Parathyroid adenoma (tissue), 2 donors: ENCODE measurements around the gene C8A.

Experiments
- H2AFZ ChIP-seq: fragments of 300-600 bp; sonication (generic); one replicate; pipeline ENCODE4 v1.7.0; 2017; ENCODE audit warnings: antibody characterized with exemption, mild to moderate bottlenecking
- H3K27ac ChIP-seq: fragments of 300-600 bp; sonication (generic); one replicate; pipeline ENCODE4 v1.7.0; 2017
- H3K27me3 ChIP-seq: fragments of 300-600 bp; sonication (generic); one replicate; pipeline ENCODE4 v1.7.0; 2017; ENCODE audit warnings: low read length; ENCODE audit not compliant: control insufficient read depth, insufficient read depth
- H3K36me3 ChIP-seq: fragments of 300-600 bp; sonication (generic); one replicate; pipeline ENCODE4 v1.7.0; 2017; ENCODE audit warnings: low read length; ENCODE audit not compliant: control insufficient read depth, insufficient read depth
- H3K4me1 ChIP-seq: fragments of 300-600 bp; sonication (generic); one replicate; pipeline ENCODE4 v1.7.0; 2017; ENCODE audit warnings: control low read depth
- H3K4me2 ChIP-seq: fragments of 300-600 bp; sonication (generic); one replicate; pipeline ENCODE4 v1.7.0; 2017; ENCODE audit warnings: low read length
- H3K4me3 ChIP-seq: fragments of 300-600 bp; sonication (generic); one replicate; pipeline ENCODE4 v1.7.0; 2017; ENCODE audit warnings: low read depth, low read length
- H3K79me2 ChIP-seq: fragments of 300-600 bp; sonication (generic); one replicate; pipeline ENCODE4 v1.7.0; 2017; ENCODE audit warnings: control low read depth
- H3K9ac ChIP-seq: fragments of 300-600 bp; sonication (generic); one replicate; pipeline ENCODE4 v1.7.0; 2017; ENCODE audit warnings: mild to moderate bottlenecking
- H3K9me3 ChIP-seq: fragments of 300-600 bp; sonication (generic); one replicate; pipeline ENCODE4 v1.7.0; 2017; ENCODE audit warnings: low read length; ENCODE audit not compliant: control insufficient read depth
- TF ChIP-seq, protein P1 (sequence below): fragments of 300-600 bp; sonication (generic); IDR thresholded peaks from one replicate; pipeline ENCODE4 v1.7.0; 2017; ENCODE audit warnings: antibody characterized with exemption, mild to moderate bottlenecking
- donor health status: primary hyperparathyroidism.

C8A gene

DNA sequence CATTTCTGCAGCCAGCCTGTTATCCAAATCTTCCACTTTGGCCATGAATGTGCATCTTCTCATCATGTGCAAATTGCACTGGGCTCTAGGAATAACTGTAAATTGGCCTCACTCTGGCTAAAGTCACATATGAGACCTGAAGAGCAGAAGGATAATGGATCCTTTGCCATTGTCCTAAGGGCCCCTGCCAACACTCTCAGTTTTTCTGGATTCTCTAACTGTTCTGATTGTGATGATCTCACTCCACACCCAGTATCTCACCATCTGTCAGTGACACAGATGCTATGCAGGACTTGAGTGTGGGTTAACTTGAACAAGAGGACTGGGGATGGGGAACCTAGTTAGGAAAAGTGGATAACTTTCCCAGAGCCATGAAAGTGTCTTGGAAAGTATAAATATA is 26.9 kb upstream of the C8A start:
- H3K4me1 ChIP-seq = no peaks in the 10 kb centered on the region
- H3K9ac ChIP-seq = no peak overlapping the region
- H3K79me2 ChIP-seq = no peaks in the 10 kb centered on the region
- no peak overlapping the region for H3K27ac ChIP-seq
- no peaks in the 10 kb centered on the region for H3K27me3 ChIP-seq
- TF ChIP-seq, protein P1, sequence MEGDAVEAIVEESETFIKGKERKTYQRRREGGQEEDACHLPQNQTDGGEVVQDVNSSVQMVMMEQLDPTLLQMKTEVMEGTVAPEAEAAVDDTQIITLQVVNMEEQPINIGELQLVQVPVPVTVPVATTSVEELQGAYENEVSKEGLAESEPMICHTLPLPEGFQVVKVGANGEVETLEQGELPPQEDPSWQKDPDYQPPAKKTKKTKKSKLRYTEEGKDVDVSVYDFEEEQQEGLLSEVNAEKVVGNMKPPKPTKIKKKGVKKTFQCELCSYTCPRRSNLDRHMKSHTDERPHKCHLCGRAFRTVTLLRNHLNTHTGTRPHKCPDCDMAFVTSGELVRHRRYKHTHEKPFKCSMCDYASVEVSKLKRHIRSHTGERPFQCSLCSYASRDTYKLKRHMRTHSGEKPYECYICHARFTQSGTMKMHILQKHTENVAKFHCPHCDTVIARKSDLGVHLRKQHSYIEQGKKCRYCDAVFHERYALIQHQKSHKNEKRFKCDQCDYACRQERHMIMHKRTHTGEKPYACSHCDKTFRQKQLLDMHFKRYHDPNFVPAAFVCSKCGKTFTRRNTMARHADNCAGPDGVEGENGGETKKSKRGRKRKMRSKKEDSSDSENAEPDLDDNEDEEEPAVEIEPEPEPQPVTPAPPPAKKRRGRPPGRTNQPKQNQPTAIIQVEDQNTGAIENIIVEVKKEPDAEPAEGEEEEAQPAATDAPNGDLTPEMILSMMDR = no peak
- no peak overlapping the region for H3K4me2 ChIP-seq
- no peak overlapping the region for H3K4me3 ChIP-seq
- no peaks in the 10 kb centered on the region for H3K36me3 ChIP-seq
- no peak overlapping the region for H2AFZ ChIP-seq
- H3K9me3 ChIP-seq = no peaks in the 10 kb centered on the region

- H3K79me2 ChIP-seq = no peaks in the 10 kb centered on the region
- H3K9me3 ChIP-seq = no peaks in the 10 kb centered on the region
- H3K4me1 ChIP-seq = no peaks in the 10 kb centered on the region
- no peak overlapping the region for H3K27ac ChIP-seq
- H3K27me3 ChIP-seq = no peaks in the 10 kb centered on the region
- no peak overlapping the region for H3K4me2 ChIP-seq
- no peak overlapping the region for H2AFZ ChIP-seq
- TF ChIP-seq, protein P1 = no peak
- no peaks in the 10 kb centered on the region for H3K36me3 ChIP-seq
- no peak overlapping the region for H3K9ac ChIP-seq
- H3K4me3 ChIP-seq = no peak overlapping the region
These were observed 24.5 kb upstream of the C8A start for GRCh38 chr1:56830052-56830451.

GRCh38 chr1:56831871-56832693 is 22.5 kb upstream of the C8A start:
- H3K4me2 ChIP-seq = no peak overlapping the region
- no peaks in the 10 kb centered on the region for H3K9me3 ChIP-seq
- H3K4me3 ChIP-seq = no peak overlapping the region
- no peaks in the 10 kb centered on the region for H3K27me3 ChIP-seq
- H3K9ac ChIP-seq = no peak overlapping the region
- no peaks in the 10 kb centered on the region for H3K79me2 ChIP-seq
- no peak overlapping the region for H3K27ac ChIP-seq
- TF ChIP-seq, protein P1 = peak; percentile 90
- H3K4me1 ChIP-seq = no peaks in the 10 kb centered on the region
- H3K36me3 ChIP-seq = no peaks in the 10 kb centered on the region
- no peak overlapping the region for H2AFZ ChIP-seq

DNA sequence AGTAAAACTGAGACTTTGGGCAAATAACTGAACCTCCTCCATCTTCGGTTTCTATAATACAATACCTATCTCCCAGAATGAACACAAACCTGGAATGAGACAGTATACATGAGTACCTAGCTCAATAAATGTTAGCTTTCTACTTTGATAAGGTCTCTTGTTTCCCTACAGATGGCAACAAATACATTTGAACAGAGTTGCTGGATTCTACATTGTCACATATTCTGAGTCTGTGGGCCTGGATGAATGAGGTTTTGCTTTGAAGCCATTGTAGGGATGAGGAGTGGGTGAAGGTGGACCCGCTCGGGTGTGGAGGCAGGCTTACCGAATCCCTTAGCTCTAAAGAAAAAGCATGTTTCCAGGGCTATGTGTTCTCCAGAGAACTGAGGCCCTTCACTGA is 21.5 kb upstream of the C8A start:
- Histone ChIP-seq H3K27me3 (no peaks in the 10 kb centered on the region), H3K9ac (no peak overlapping the region), H3K36me3 (no peaks in the 10 kb centered on the region), H3K4me3 (no peak overlapping the region), H3K27ac (no peak overlapping the region), H3K79me2 (no peaks in the 10 kb centered on the region), H3K4me2 (no peak overlapping the region), H3K4me1 (no peaks in the 10 kb centered on the region), H3K9me3 (no peaks in the 10 kb centered on the region), H2AFZ (no peak overlapping the region)
- TF ChIP-seq, protein P1 = no peak
